HG03064 (cell line): ENCODE data around the gene GALNT7.

ENCODE experiments used
- ATAC-seq: cut with Tn5 transposase; IDR thresholded peaks from one replicate; pipeline ENCODE4 v1.9.1; 2021; ENCODE audit warnings: low read depth; ENCODE audit not compliant: unreplicated experiment

The GALNT7 gene

GRCh38 chr4:173288296-173288695 is 119.7 kb downstream of the GALNT7 start:
- no peak for ATAC-seq

GRCh38 chr4:173288698-173289352 is 120.2 kb downstream of the GALNT7 start:
- ATAC-seq, result no peak

DNA sequence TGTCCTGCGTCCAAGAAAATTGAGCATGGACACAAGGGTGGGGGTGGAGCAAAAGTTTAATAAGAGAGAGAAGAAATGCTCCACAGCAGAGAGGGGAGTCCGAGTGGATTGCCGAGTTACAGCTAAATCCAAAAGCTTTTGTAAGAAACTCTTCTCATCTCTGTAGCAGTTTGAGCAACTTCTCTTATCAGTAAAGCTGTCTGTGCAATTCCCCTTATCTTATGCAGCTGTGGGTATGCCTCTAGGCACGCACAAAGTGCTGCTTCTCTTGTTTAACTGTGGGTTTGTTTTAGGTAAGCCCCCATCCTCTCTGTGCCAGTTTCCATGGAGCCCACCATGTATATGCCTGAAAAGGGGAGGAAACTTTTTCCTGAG is 120.7 kb downstream of the GALNT7 start:
- no peak for ATAC-seq

- ATAC-seq, result no peak
Measured at GRCh38 chr4:173291899-173292298, 123.3 kb downstream of the GALNT7 start.

GRCh38 chr4:173293663-173294062 is 125.1 kb downstream of the GALNT7 start:
- no peak for ATAC-seq

DNA sequence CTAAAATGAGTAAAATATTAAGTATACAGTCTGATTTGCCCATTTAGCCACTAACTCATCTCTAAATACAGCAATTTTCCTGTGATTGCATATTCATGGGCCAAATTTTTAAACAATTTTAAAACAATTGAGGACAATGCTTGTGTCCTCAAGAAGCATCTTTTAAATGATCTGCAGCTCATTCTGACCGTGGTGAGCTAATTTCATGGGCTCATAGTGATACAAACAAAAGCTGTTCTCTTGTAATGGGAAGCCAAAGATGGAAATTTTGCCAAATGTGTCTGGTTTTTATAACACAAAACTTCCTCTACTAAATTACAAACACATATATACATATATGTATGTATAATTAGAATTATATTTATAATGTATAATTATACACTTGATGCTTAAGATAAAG is 125.8 kb downstream of the GALNT7 start:
- ATAC-seq, result no peak

- ATAC-seq, result no peak
Measured at GRCh38 chr4:173301518-173302201, 133.0 kb downstream of the GALNT7 start.

DNA sequence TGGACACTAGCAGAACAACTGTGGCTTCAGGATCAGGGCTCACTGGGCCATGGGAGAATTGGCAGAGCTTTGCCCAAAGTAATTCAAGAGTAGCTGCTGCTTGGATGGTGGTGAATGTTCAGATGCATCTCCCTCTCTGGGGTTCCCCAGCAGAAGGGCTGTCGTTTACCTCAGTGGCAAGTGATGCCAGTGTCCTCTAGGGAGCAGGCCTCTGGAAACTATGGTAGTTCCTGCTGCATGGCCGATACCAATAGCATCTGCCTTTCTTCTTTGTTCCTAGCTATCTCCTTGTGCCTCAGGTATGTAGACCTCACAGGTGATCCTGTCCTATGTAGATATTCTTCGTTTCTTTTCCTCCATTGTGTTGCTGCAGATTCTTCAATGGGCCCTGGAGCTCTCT is 139.2 kb downstream of the GALNT7 start:
- ATAC-seq, result no peak

DNA sequence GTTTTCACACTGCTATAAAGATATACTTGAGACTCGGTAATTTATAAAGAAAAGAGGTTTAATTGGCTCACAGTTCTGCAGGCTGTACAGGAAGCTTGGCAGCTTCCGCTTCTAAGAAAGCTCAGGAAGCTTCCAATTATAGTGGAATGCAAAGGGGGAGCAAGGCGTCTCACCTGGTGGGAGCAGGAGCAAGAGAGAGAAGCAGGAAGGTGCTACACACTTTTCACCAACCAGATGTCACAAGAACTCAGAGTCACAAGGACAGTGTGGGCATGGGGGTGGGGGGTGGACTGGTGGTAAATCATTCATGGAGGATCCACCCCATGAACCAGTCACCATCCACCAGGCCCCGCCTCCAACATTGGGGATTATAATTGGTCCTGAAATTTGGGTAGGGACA is 142.8 kb downstream of the GALNT7 start:
- ATAC-seq, result no peak

DNA sequence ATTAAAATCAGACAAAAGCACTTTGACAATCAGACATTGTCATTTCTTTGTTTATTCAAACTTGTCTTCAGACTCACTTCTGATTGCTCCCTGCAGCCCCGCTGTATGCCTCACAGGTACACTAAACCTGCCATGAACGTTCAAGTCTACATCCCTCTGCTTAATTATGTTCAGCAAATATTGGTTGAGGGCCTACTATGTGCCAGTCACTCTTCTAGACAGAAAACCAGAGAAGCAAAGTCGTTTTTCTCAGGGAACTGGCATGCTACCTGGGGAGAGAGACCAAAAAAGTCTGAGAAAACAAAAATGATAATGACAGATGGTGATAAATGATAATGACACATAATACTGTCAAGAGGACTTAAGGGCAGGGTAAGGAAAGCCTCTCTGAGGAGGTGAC is 146.1 kb downstream of the GALNT7 start:
- no peak for ATAC-seq

- ATAC-seq, result no peak
Measured at GRCh38 chr4:173316060-173316459, 147.4 kb downstream of the GALNT7 start.

DNA sequence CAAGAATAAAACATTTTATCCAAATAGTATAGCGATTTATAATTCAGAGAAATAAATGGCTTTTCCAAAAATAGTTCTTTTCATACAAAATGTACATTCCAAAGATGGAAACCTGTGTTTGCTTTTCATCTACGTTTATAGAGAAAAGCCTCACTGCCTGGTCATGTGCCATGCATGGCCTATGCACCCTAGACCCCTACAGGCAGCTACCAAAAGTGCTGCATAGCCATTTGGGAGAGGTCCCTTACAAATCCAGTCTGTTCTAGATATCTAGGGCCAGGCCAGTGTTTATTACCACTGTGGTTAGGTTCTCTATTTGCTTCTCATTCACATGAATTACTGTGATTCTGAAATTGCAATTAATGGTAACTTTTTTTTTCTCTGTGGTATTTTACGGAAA is 148.4 kb downstream of the GALNT7 start:
- ATAC-seq, result no peak

- ATAC-seq, result no peak
Measured at GRCh38 chr4:173318240-173318639, 149.6 kb downstream of the GALNT7 start.

- ATAC-seq, result no peak
Measured at GRCh38 chr4:173318648-173319211, 150.1 kb downstream of the GALNT7 start.

- no peak for ATAC-seq
Measured at GRCh38 chr4:173319696-173320095, 151.1 kb downstream of the GALNT7 start.

DNA sequence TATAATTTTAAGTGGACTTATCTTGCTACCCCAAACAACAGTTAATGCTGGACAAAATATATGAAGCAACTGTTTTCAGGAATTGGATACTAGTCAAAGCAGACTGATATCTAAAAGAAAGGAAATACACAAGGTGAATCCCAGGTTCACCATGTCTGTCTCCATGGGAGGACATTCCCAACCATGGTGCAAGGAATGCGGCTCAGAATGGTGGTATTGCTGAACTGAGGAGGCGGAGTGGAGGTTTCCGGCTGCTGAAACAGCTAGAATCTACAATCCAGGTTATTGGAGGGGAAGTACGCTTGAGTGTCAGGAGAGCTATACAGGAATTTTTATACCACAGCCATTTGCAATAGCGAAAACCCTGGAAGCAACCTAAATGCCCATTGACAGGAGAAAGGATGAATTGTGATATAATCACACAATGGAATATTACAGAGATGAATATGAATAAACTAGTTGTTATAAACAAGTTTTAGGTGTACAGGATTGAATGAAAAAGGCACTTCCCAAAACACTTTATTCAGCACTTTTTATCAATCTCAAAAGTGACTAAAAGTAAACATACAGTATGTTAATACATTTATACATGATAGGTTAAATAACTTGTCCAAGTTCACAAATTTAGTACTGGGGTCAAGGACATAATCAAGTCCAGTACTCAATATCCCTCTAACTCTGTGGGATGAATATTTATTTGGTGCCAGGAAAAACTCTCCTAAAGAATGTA is 156.6 kb downstream of the GALNT7 start:
- ATAC-seq, result no peak

DNA sequence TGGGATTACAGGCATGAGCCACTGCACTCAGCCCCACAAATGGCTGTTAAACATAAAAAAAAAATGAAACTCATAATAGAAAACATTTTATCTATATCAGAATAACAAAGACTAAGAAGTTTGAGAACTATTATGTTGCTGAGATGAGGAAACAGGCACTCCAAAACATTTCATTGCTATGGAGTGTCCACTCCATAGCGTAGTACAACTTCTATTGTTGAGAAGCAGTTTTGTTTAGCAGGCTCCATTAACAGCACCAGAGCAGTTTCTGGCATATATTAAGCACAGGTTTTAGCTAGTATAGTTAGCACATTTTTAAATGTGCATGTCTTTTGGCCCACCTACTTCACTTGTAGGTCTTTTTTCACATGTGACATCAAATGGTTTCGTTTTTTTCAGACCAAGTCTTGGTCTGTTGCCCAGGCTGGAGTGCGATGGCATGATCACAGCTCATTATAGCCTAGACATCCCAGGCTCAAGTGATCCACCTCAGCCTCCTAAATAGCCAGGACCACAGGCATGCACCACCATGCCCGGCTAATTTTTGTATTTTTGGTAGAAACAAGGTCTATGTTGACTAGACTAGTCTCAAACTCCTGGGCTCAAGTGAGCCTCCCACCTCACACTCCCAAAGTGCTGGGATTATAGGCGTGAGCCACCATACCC is 159.8 kb downstream of the GALNT7 start:
- ATAC-seq, result no peak

DNA sequence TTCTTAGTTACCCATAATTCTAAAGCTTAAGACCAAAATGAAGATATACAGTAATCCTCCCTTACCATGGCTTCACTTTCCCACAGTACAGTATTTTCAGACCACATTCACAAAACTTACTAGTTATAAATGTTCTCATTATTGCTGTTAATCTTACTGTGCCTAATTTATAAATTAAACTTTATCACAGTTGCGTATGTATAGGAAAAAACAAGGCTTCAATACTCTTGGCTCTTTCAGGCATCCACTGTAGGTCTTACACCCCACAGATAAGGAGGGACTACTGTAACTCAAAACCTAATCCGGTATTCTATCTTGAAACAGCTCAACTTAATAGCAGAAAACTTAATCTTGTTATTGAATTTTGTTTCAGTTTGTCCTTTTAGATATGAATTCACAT is 162.0 kb downstream of the GALNT7 start:
- no peak for ATAC-seq

DNA sequence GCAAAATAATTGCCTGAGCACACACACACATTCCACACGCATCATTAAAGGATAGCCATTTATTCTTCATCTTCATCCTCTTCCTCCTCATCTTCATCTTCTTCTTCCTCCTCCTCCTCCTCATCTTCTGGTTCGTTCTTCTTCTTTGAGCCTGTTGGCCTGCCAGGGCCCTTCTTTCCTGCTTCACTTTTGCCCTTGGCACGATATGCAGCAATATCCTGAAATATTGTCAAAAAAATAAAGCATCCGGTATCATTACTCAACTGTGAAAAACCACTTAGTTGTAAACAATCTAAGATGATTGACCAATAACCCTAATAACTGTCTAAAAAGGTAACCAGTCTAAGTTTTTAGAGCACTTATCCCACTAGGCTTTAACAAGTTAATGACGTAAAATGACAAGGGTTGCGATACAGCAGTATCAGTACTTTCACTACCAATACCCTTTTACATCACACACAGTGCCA is 163.4 kb downstream of the GALNT7 start:
- no peak for ATAC-seq

DNA sequence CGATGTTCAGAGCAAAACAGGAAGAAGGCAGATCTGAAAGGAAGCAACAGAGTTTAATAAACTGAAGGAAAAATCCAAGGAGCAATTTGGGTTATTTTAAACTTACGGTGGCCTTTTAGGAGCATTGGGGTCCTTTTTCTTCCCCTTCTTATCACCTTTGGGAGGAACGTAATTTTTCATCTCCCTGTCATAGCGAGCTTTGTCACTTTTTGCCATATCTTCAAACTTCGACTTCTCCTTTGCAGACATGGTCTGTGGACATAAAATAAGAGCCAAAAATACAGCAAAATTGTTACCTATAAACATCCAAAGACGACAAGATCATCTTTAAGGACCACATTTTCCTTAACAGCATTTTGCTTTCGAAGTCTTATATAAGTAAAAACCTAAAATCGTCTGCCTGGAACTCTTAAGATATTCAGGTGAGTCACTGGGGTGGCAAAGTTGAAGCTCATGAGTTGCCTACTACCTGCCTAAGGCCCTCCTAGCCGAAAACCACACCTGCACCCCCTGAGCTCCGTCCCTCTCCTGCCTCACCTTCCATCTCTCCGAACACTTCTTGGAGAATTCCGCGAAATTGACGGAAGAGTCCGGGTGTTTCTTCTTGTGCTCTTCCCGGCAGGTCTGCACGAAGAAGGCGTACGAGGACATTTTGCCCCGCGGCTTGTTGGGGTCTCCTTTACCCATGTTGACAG is 164.5 kb downstream of the GALNT7 start:
- ATAC-seq, result no peak
